GM19324 (cell line): ENCODE results near the gene PTPRM.

Source experiments
- ATAC-seq: cut with Tn5 transposase; IDR thresholded peaks from one replicate; pipeline ENCODE4 v1.9.1; 2021; ENCODE audit warnings: mild to moderate bottlenecking, moderate library complexity; ENCODE audit not compliant: unreplicated experiment, low FRiP score

Gene PTPRM

GRCh38 chr18:7919565-7919964 lies 352.4 kb downstream of the PTPRM start:
- ATAC-seq, result no peak

GRCh38 chr18:7921938-7922587 lies 354.9 kb downstream of the PTPRM start:
- no peak for ATAC-seq

- no peak for ATAC-seq
Observed at GRCh38 chr18:7923105-7923504, 356.0 kb downstream of the PTPRM start.

- ATAC-seq, result no peak
Observed at GRCh38 chr18:7924616-7925015, 357.5 kb downstream of the PTPRM start.

- ATAC-seq, result no peak
Observed at GRCh38 chr18:7926526-7926925, 359.4 kb downstream of the PTPRM start.

- no peak for ATAC-seq
Observed at GRCh38 chr18:7927119-7927518, 360.0 kb downstream of the PTPRM start.

- no peak for ATAC-seq
Observed at GRCh38 chr18:7931763-7932162, 364.6 kb downstream of the PTPRM start.

- ATAC-seq, result no peak
Observed at GRCh38 chr18:7937268-7937667, 370.2 kb downstream of the PTPRM start.

GRCh38 chr18:7939521-7939920 lies 372.4 kb downstream of the PTPRM start:
- ATAC-seq, result no peak

- no peak for ATAC-seq
Observed at GRCh38 chr18:7940379-7940778, 373.3 kb downstream of the PTPRM start.

GRCh38 chr18:7940971-7941370 lies 373.9 kb downstream of the PTPRM start:
- ATAC-seq, result no peak

GRCh38 chr18:7941533-7941932 lies 374.4 kb downstream of the PTPRM start:
- ATAC-seq, result no peak

GRCh38 chr18:7945882-7946281 lies 378.8 kb downstream of the PTPRM start:
- no peak for ATAC-seq

GRCh38 chr18:7946734-7947377 lies 379.7 kb downstream of the PTPRM start:
- no peak for ATAC-seq

- no peak for ATAC-seq
Observed at GRCh38 chr18:7950380-7951136, 383.4 kb downstream of the PTPRM start.

- ATAC-seq, result no peak
Observed at GRCh38 chr18:7953095-7953958, 386.2 kb downstream of the PTPRM start.

GRCh38 chr18:7954238-7954637 lies 387.1 kb downstream of the PTPRM start:
- no peak for ATAC-seq

GRCh38 chr18:7955175-7955574 lies 388.1 kb downstream of the PTPRM start:
- no peak for ATAC-seq

GRCh38 chr18:7957297-7957696 lies 390.2 kb downstream of the PTPRM start:
- ATAC-seq, result no peak

GRCh38 chr18:7958081-7958896 lies 391.2 kb downstream of the PTPRM start:
- ATAC-seq, result no peak
